Measurements from ENCODE around the gene TBC1D25. TPM values are rescaled to one million over a fixed set of nuclear protein-coding genes. Genes with fewer than 3 reads are reported as not detected.
"Not testable (repeated sequence)": the region's sequence is repeated elsewhere in the genome, so short reads cannot be mapped to it uniquely, and the experiment has no call there.

The TBC1D25 gene
- total RNA-seq, 2 experiments from 2014 or later, result 12.1 to 12.9 TPM

- no peak for DNase-seq
- Mint-ChIP-seq H3K27me3 (no peaks in the 10 kb centered on the region), H3K4me3 (no peak overlapping the region), H3K27ac (no peak overlapping the region), H3K9me3 (no peaks in the 10 kb centered on the region), H3K4me1 (peaks cover 9% of the 10 kb centered on the region), H3K36me3 (peaks cover 4% of the 10 kb centered on the region)
These were observed 28.0 kb upstream of the TBC1D25 start for GRCh38 chrX:48511560-48511959.

- no peak overlapping the region for H3K27ac Mint-ChIP-seq
- H3K4me3 Mint-ChIP-seq, result no peak overlapping the region
- H3K9me3 Mint-ChIP-seq, result no peaks in the 10 kb centered on the region
- H3K27me3 Mint-ChIP-seq, result no peaks in the 10 kb centered on the region
- peaks cover 4% of the 10 kb centered on the region for H3K36me3 Mint-ChIP-seq
- peaks cover 11% of the 10 kb centered on the region for H3K4me1 Mint-ChIP-seq
- DNase-seq, result no peak
These were observed 27.1 kb upstream of the TBC1D25 start for GRCh38 chrX:48512371-48512935.

- Mint-ChIP-seq H3K27ac (no peak overlapping the region), H3K4me3 (no peak overlapping the region), H3K4me1 (peaks cover 11% of the 10 kb centered on the region), H3K36me3 (peaks cover 4% of the 10 kb centered on the region), H3K27me3 (no peaks in the 10 kb centered on the region), H3K9me3 (no peaks in the 10 kb centered on the region)
- DNase-seq, result no peak
These were observed 25.8 kb upstream of the TBC1D25 start for GRCh38 chrX:48513670-48514069.

- H3K4me3 Mint-ChIP-seq, result no peak overlapping the region
- no peak overlapping the region for H3K27ac Mint-ChIP-seq
- peaks cover 11% of the 10 kb centered on the region for H3K4me1 Mint-ChIP-seq
- H3K36me3 Mint-ChIP-seq, result peaks cover 4% of the 10 kb centered on the region
- no peaks in the 10 kb centered on the region for H3K27me3 Mint-ChIP-seq
- no peaks in the 10 kb centered on the region for H3K9me3 Mint-ChIP-seq
- DNase-seq, result no peak
These were observed 25.2 kb upstream of the TBC1D25 start for GRCh38 chrX:48514126-48514806.

GRCh38 chrX:48514868-48515460 is 24.6 kb upstream of the TBC1D25 start:
- H3K4me3 Mint-ChIP-seq, result no peak overlapping the region
- DNase-seq, result no peak
- no peaks in the 10 kb centered on the region for H3K27me3 Mint-ChIP-seq
- peaks cover 10% of the 10 kb centered on the region for H3K4me1 Mint-ChIP-seq
- H3K36me3 Mint-ChIP-seq, result peaks cover 4% of the 10 kb centered on the region
- H3K27ac Mint-ChIP-seq, result no peak overlapping the region
- H3K9me3 Mint-ChIP-seq, result no peaks in the 10 kb centered on the region

GRCh38 chrX:48515842-48516241 is 23.7 kb upstream of the TBC1D25 start:
- no peak overlapping the region for H3K4me3 Mint-ChIP-seq

GRCh38 chrX:48516285-48516684 is 23.2 kb upstream of the TBC1D25 start:
- Mint-ChIP-seq H3K9me3 (no peaks in the 10 kb centered on the region), H3K27ac (peak overlapping the region; percentile 47), H3K36me3 (peaks cover 7% of the 10 kb centered on the region), H3K4me3 (no peak overlapping the region), H3K27me3 (no peaks in the 10 kb centered on the region), H3K4me1 (peaks cover 20% of the 10 kb centered on the region)
- no peak for DNase-seq

More at GRCh38 chrX:48515842-48516241, 23.7 kb upstream of the TBC1D25 start:
- Mint-ChIP-seq H3K27ac (no peak overlapping the region), H3K36me3 (peaks cover 9% of the 10 kb centered on the region), H3K4me1 (peaks cover 18% of the 10 kb centered on the region), H3K9me3 (no peaks in the 10 kb centered on the region), H3K27me3 (no peaks in the 10 kb centered on the region)
- no peak for DNase-seq

GRCh38 chrX:48516987-48517386 is 22.5 kb upstream of the TBC1D25 start:
- Mint-ChIP-seq H3K9me3 (no peaks in the 10 kb centered on the region), H3K27me3 (no peaks in the 10 kb centered on the region), H3K27ac (peak overlapping the region; percentile 12), H3K4me3 (no peak overlapping the region), H3K36me3 (peaks cover 7% of the 10 kb centered on the region), H3K4me1 (peaks cover 18% of the 10 kb centered on the region)
- DNase-seq, result no peak

GRCh38 chrX:48519481-48519880 is 20.0 kb upstream of the TBC1D25 start:
- Mint-ChIP-seq H3K4me1 (peaks cover 22% of the 10 kb centered on the region), H3K27ac (peak overlapping the region; percentile 99)
- H3K27me3 Mint-ChIP-seq, result not testable (repeated sequence)

GRCh38 chrX:48520455-48520854 is 19.1 kb upstream of the TBC1D25 start:
- DNase-seq, result peak; percentile 20
- Mint-ChIP-seq H3K4me1 (peaks cover 22% of the 10 kb centered on the region), H3K9me3 (no peaks in the 10 kb centered on the region), H3K27me3 (no peaks in the 10 kb centered on the region), H3K4me3 (peak overlapping the region; percentile 90), H3K27ac (peak overlapping the region; percentile 99), H3K36me3 (peaks cover 15% of the 10 kb centered on the region)

More at GRCh38 chrX:48519481-48519880, 20.0 kb upstream of the TBC1D25 start:
- not testable (repeated sequence) for H3K4me3 Mint-ChIP-seq, DNase-seq, H3K9me3 Mint-ChIP-seq
- H3K36me3 Mint-ChIP-seq, result peaks cover 15% of the 10 kb centered on the region

- peak overlapping the region; percentile 90 for H3K4me3 Mint-ChIP-seq
- H3K27me3 Mint-ChIP-seq, result no peaks in the 10 kb centered on the region
- peaks cover 22% of the 10 kb centered on the region for H3K4me1 Mint-ChIP-seq
- no peaks in the 10 kb centered on the region for H3K9me3 Mint-ChIP-seq
- peak overlapping the region; percentile 99 for H3K27ac Mint-ChIP-seq
- DNase-seq, result no peak
- H3K36me3 Mint-ChIP-seq, result peaks cover 18% of the 10 kb centered on the region
These were observed 18.6 kb upstream of the TBC1D25 start for GRCh38 chrX:48520976-48521352.

GRCh38 chrX:48521353-48522243 is 17.9 kb upstream of the TBC1D25 start, which contains the start of gene EBP:
EBP (plus strand) TSS chrX:48521808; CDS start chrX:48523772, 1,964 bp downstream.
- no peaks in the 10 kb centered on the region for H3K27me3 Mint-ChIP-seq
- peak within 1 kb of the TSS; percentile 90 for H3K4me3 Mint-ChIP-seq
- H3K4me1 Mint-ChIP-seq, result peaks cover 24% of the 10 kb centered on the region
- peak; percentile 94 for DNase-seq
- peak within 1 kb of the TSS; percentile 99 for H3K27ac Mint-ChIP-seq
- H3K36me3 Mint-ChIP-seq, result peaks cover 20% of the 10 kb centered on the region
- H3K9me3 Mint-ChIP-seq, result no peaks in the 10 kb centered on the region

GRCh38 chrX:48522291-48522690 is 17.2 kb upstream of the TBC1D25 start:
- peaks cover 23% of the 10 kb centered on the region for H3K4me1 Mint-ChIP-seq
- H3K36me3 Mint-ChIP-seq, result peaks cover 21% of the 10 kb centered on the region
- peak overlapping the region; percentile 99 for H3K27ac Mint-ChIP-seq
- H3K4me3 Mint-ChIP-seq, result peak overlapping the region; percentile 90
- no peak for DNase-seq
- H3K9me3 Mint-ChIP-seq, result no peaks in the 10 kb centered on the region
- H3K27me3 Mint-ChIP-seq, result no peaks in the 10 kb centered on the region

GRCh38 chrX:48523682-48524081 is 15.8 kb upstream of the TBC1D25 start:
- peak overlapping the region; percentile 45 for H3K27ac Mint-ChIP-seq
- peaks cover 28% of the 10 kb centered on the region for H3K36me3 Mint-ChIP-seq

GRCh38 chrX:48525853-48526252 is 13.7 kb upstream of the TBC1D25 start:
- DNase-seq, H3K4me3 Mint-ChIP-seq, H3K27me3 Mint-ChIP-seq, H3K9me3 Mint-ChIP-seq: not testable (repeated sequence)
- H3K36me3 Mint-ChIP-seq, result peaks cover 27% of the 10 kb centered on the region
- H3K4me1 Mint-ChIP-seq, result peaks cover 13% of the 10 kb centered on the region
- H3K27ac Mint-ChIP-seq, result peak overlapping the region; percentile 66

More at GRCh38 chrX:48523682-48524081, 15.8 kb upstream of the TBC1D25 start:
- H3K9me3 Mint-ChIP-seq, result no peaks in the 10 kb centered on the region
- peaks cover 23% of the 10 kb centered on the region for H3K4me1 Mint-ChIP-seq
- DNase-seq, result no peak
- H3K27me3 Mint-ChIP-seq, result no peaks in the 10 kb centered on the region
- peak overlapping the region; percentile 90 for H3K4me3 Mint-ChIP-seq
